ENCODE results near the gene SDHD. TPM values are rescaled to one million over a fixed set of nuclear protein-coding genes. Genes with fewer than 3 reads are reported as not detected.
A peak's percentile ranks its signal among the peaks of the same experiment; 100 is the strongest.

The SDHD gene
- total RNA-seq, 4 donors from 2014 or later, result 170 to 261 (median 202) TPM

GRCh38 chr11:112113539-112114457 lies 27.1 kb downstream of the SDHD start:
- in situ Hi-C loops (cut with MboI; ENCODE audit: low sequenced_read_pairs in 4 of 4) (loop anchor here in 1 of 4 donors (10.0 kb wide), 1 partner anchor 71 kb away; no protein-coding TSS in a partner anchor), intact Hi-C loops (cut with DNase I; ENCODE audit: low total_unique reads) (loop anchor here (1.0 to 5.0 kb wide), 2 partner anchors 61 to 169 kb away; no protein-coding TSS in a partner anchor)
- Histone ChIP-seq H3K36me3 (no peaks in the 10 kb centered on the region), H3K4me3 (no peak overlapping the region), H3K4me1 (peaks cover 0 to 3% of the 10 kb centered on the region in 2 donors), H3K9me3 (no peaks in the 10 kb centered on the region), H3K27ac (no peak overlapping the region), H3K27me3 (no peaks in the 10 kb centered on the region)
- peak in 1 of 2 donors; percentile 11 for DNase-seq
- TF ChIP-seq POLR2A (IDR thresholded peaks at IDR 0.05), result no peak
- TF ChIP-seq CTCF (IDR thresholded peaks at IDR 0.05 in 4 of 5, conservative IDR thresholded peaks at IDR 0.05 in 1 of 5), result peak; percentile 39 to 75 (median 55)
- ATAC-seq, result peak; percentile 81 to 87

GRCh38 chr11:112114460-112114859 lies 27.8 kb downstream of the SDHD start:
- in situ Hi-C loops (cut with MboI; ENCODE audit: low sequenced_read_pairs in 4 of 4) (loop anchor here in 1 of 4 donors (10.0 kb wide), 1 partner anchor 70 kb away; no protein-coding TSS in a partner anchor), intact Hi-C loops (cut with DNase I; ENCODE audit: low total_unique reads) (loop anchor here (5.0 kb wide), 1 partner anchor 168 kb away; no protein-coding TSS in a partner anchor)
- no peaks in the 10 kb centered on the region for H3K36me3 ChIP-seq
- H3K4me3 ChIP-seq, result no peak overlapping the region
- H3K27me3 ChIP-seq, result no peaks in the 10 kb centered on the region
- TF ChIP-seq CTCF (IDR thresholded peaks at IDR 0.05 in 4 of 5, conservative IDR thresholded peaks at IDR 0.05 in 1 of 5) (no peak), POLR2A (IDR thresholded peaks at IDR 0.05) (no peak)
- H3K27ac ChIP-seq, result no peak overlapping the region
- DNase-seq (no peak), ATAC-seq (no peak)
- H3K4me1 ChIP-seq, result peaks cover 0 to 3% of the 10 kb centered on the region in 2 donors
- no peaks in the 10 kb centered on the region for H3K9me3 ChIP-seq

- in situ Hi-C loops (cut with MboI; ENCODE audit: low sequenced_read_pairs in 4 of 4) (loop anchor here (5.0 to 10.0 kb wide), 2 partner anchors 62 to 69 kb away; partner anchors contain the start of gene BCO2 (in 3 of the 4)), intact Hi-C loops (cut with DNase I; ENCODE audit: low total_unique reads) (no loop called here)
- peaks cover 0 to 7% of the 10 kb centered on the region in 2 donors for H3K4me1 ChIP-seq
- H3K4me3 ChIP-seq, result no peak overlapping the region
- no peak for DNase-seq
- no peak overlapping the region for H3K27ac ChIP-seq
- ATAC-seq, result no peak
- no peaks in the 10 kb centered on the region for H3K36me3 ChIP-seq
- TF ChIP-seq POLR2A (IDR thresholded peaks at IDR 0.05), result no peak
- H3K9me3 ChIP-seq, result no peaks in the 10 kb centered on the region
- no peaks in the 10 kb centered on the region for H3K27me3 ChIP-seq
Measured at GRCh38 chr11:112115386-112115785, 28.7 kb downstream of the SDHD start.

GRCh38 chr11:112118176-112118575 lies 31.5 kb downstream of the SDHD start:
- no peaks in the 10 kb centered on the region for H3K9me3 ChIP-seq
- no peak overlapping the region for H3K27ac ChIP-seq
- no peaks in the 10 kb centered on the region for H3K36me3 ChIP-seq
- ATAC-seq (no peak), DNase-seq (no peak)
- in situ Hi-C loops (cut with MboI; ENCODE audit: low sequenced_read_pairs in 4 of 4), result loop anchor here (5.0 to 10.0 kb wide), 2 partner anchors 59 to 67 kb away; partner anchors contain the start of gene BCO2 (in 3 of the 4)
- TF ChIP-seq CTCF (IDR thresholded peaks at IDR 0.05 in 4 of 5, conservative IDR thresholded peaks at IDR 0.05 in 1 of 5) (no peak), POLR2A (IDR thresholded peaks at IDR 0.05) (no peak)
- intact Hi-C loops (cut with DNase I; ENCODE audit: low total_unique reads), result no loop called here
- H3K4me1 ChIP-seq, result peaks cover 0 to 10% of the 10 kb centered on the region in 2 donors
- H3K4me3 ChIP-seq, result no peak overlapping the region
- no peaks in the 10 kb centered on the region for H3K27me3 ChIP-seq
